Activated naive CD8-positive, alpha-beta T cell treated with anti-CD3 and anti-CD28 coated beads, Interleukin-2, amount 50 U/mL, for 24 hours (primary cell): Measurements from ENCODE around the gene TBL1XR1.
"Not testable (repeated sequence)": the region's sequence is repeated elsewhere in the genome, so short reads cannot be mapped to it uniquely, and the experiment has no call there.

Experiments used
- ATAC-seq: fragments of 150-1000 bp; cut with Tn5 transposase; one replicate; pipeline ENCODE4 v1.10.0; 2021
- DNase-seq: peaks from one replicate; pipeline ENCODE4 v3.0.0; 2021
- H3K27ac Mint-ChIP-seq: one replicate; pipeline ENCODE4 v1.8.0; 2021; ENCODE audit warnings: mild to moderate bottlenecking, mixed read lengths
- H3K27me3 Mint-ChIP-seq: one replicate; pipeline ENCODE4 v1.8.0; 2021; ENCODE audit warnings: mixed read lengths
- H3K36me3 Mint-ChIP-seq: one replicate; pipeline ENCODE4 v1.8.0; 2021; ENCODE audit warnings: low read depth, mixed read lengths
- H3K4me1 Mint-ChIP-seq: one replicate; pipeline ENCODE4 v1.8.0; 2021; ENCODE audit warnings: mixed read lengths
- H3K4me3 Mint-ChIP-seq: one replicate; pipeline ENCODE4 v1.8.0; 2021; ENCODE audit warnings: mild to moderate bottlenecking, moderate library complexity, mixed read lengths
- H3K9me3 Mint-ChIP-seq: one replicate; pipeline ENCODE4 v1.8.0; 2021; ENCODE audit warnings: mixed read lengths

The TBL1XR1 gene

GRCh38 chr3:177013681-177014280, 183.5 kb downstream of the TBL1XR1 start:
- Mint-ChIP-seq H3K27ac (no peak overlapping the region), H3K4me1 (peaks cover 2% of the 10 kb centered on the region), H3K27me3 (no peaks in the 10 kb centered on the region), H3K9me3 (peaks cover 5% of the 10 kb centered on the region), H3K4me3 (no peak overlapping the region), H3K36me3 (peaks cover 12% of the 10 kb centered on the region)
- DNase-seq (no peak), ATAC-seq (no peak)

- Mint-ChIP-seq H3K36me3 (peaks cover 7% of the 10 kb centered on the region), H3K9me3 (peaks cover 18% of the 10 kb centered on the region), H3K4me1 (no peaks in the 10 kb centered on the region), H3K27ac (no peak overlapping the region), H3K4me3 (no peak overlapping the region), H3K27me3 (no peaks in the 10 kb centered on the region)
- ATAC-seq (no peak), DNase-seq (no peak)
Measured at GRCh38 chr3:177005718-177006405, 191.4 kb downstream of the TBL1XR1 start.

- not testable (repeated sequence) for H3K27me3 Mint-ChIP-seq, H3K27ac Mint-ChIP-seq, H3K4me1 Mint-ChIP-seq, DNase-seq, H3K4me3 Mint-ChIP-seq, H3K36me3 Mint-ChIP-seq, ATAC-seq
- H3K9me3 Mint-ChIP-seq, result peaks cover 16% of the 10 kb centered on the region
Measured at GRCh38 chr3:177000159-177000558, 197.1 kb downstream of the TBL1XR1 start.

GRCh38 chr3:176995946-176996345, 201.3 kb downstream of the TBL1XR1 start:
- H3K4me1 Mint-ChIP-seq, result no peaks in the 10 kb centered on the region
- no peak overlapping the region for H3K27ac Mint-ChIP-seq
- peaks cover 23% of the 10 kb centered on the region for H3K9me3 Mint-ChIP-seq
- H3K27me3 Mint-ChIP-seq, result no peaks in the 10 kb centered on the region
- ATAC-seq (no peak), DNase-seq (no peak)
- H3K4me3 Mint-ChIP-seq, result no peak overlapping the region
- peaks cover 7% of the 10 kb centered on the region for H3K36me3 Mint-ChIP-seq

- no peak for ATAC-seq
- Mint-ChIP-seq H3K4me1 (no peaks in the 10 kb centered on the region), H3K27me3 (no peaks in the 10 kb centered on the region), H3K27ac (no peak overlapping the region), H3K36me3 (peaks cover under 1% of the 10 kb centered on the region), H3K9me3 (peaks cover 15% of the 10 kb centered on the region), H3K4me3 (no peak overlapping the region)
- DNase-seq, result no peak
Measured at GRCh38 chr3:176994891-176995781, 202.1 kb downstream of the TBL1XR1 start.

- peaks cover 10% of the 10 kb centered on the region for H3K9me3 Mint-ChIP-seq
- H3K4me1 Mint-ChIP-seq, result no peaks in the 10 kb centered on the region
- H3K27me3 Mint-ChIP-seq, result no peaks in the 10 kb centered on the region
- ATAC-seq, result no peak
- no peaks in the 10 kb centered on the region for H3K36me3 Mint-ChIP-seq
- no peak overlapping the region for H3K4me3 Mint-ChIP-seq
- no peak for DNase-seq
- H3K27ac Mint-ChIP-seq, result no peak overlapping the region
Measured at GRCh38 chr3:176994393-176994792, 202.9 kb downstream of the TBL1XR1 start.

GRCh38 chr3:176992978-176993377, 204.3 kb downstream of the TBL1XR1 start:
- Mint-ChIP-seq H3K27ac (no peak overlapping the region), H3K27me3 (no peaks in the 10 kb centered on the region), H3K36me3 (no peaks in the 10 kb centered on the region), H3K9me3 (peaks cover 9% of the 10 kb centered on the region), H3K4me3 (no peak overlapping the region), H3K4me1 (no peaks in the 10 kb centered on the region)
- ATAC-seq (no peak), DNase-seq (no peak)

- Mint-ChIP-seq H3K4me3 (no peak overlapping the region), H3K27me3 (no peaks in the 10 kb centered on the region), H3K9me3 (peaks cover 9% of the 10 kb centered on the region), H3K4me1 (no peaks in the 10 kb centered on the region), H3K36me3 (no peaks in the 10 kb centered on the region), H3K27ac (no peak overlapping the region)
- DNase-seq (no peak), ATAC-seq (no peak)
Measured at GRCh38 chr3:176992565-176992964, 204.7 kb downstream of the TBL1XR1 start.

- Mint-ChIP-seq H3K27ac (no peak overlapping the region), H3K36me3 (no peaks in the 10 kb centered on the region), H3K4me3 (no peak overlapping the region), H3K9me3 (peaks cover 9% of the 10 kb centered on the region), H3K4me1 (no peaks in the 10 kb centered on the region), H3K27me3 (no peaks in the 10 kb centered on the region)
- DNase-seq, result no peak
- ATAC-seq, result no peak
Measured at GRCh38 chr3:176988795-176989194, 208.5 kb downstream of the TBL1XR1 start.

GRCh38 chr3:176987901-176988650, 209.2 kb downstream of the TBL1XR1 start:
- ATAC-seq, result no peak
- no peak for DNase-seq
- H3K4me1 Mint-ChIP-seq, result no peaks in the 10 kb centered on the region
- peaks cover 13% of the 10 kb centered on the region for H3K9me3 Mint-ChIP-seq
- no peak overlapping the region for H3K4me3 Mint-ChIP-seq
- H3K36me3 Mint-ChIP-seq, result no peaks in the 10 kb centered on the region
- no peak overlapping the region for H3K27ac Mint-ChIP-seq
- no peaks in the 10 kb centered on the region for H3K27me3 Mint-ChIP-seq

GRCh38 chr3:176978441-176978840, 218.8 kb downstream of the TBL1XR1 start:
- no peaks in the 10 kb centered on the region for H3K4me1 Mint-ChIP-seq
- H3K4me3 Mint-ChIP-seq, result no peak overlapping the region
- ATAC-seq, result no peak
- H3K27me3 Mint-ChIP-seq, result peaks cover 2% of the 10 kb centered on the region
- DNase-seq, result no peak
- no peak overlapping the region for H3K27ac Mint-ChIP-seq
- H3K9me3 Mint-ChIP-seq, result peaks cover 8% of the 10 kb centered on the region
- H3K36me3 Mint-ChIP-seq, result no peaks in the 10 kb centered on the region

- H3K27ac Mint-ChIP-seq, result no peak overlapping the region
- no peaks in the 10 kb centered on the region for H3K4me1 Mint-ChIP-seq
- H3K27me3 Mint-ChIP-seq, result peaks cover 2% of the 10 kb centered on the region
- DNase-seq (no peak), ATAC-seq (no peak)
- no peak overlapping the region for H3K4me3 Mint-ChIP-seq
- peaks cover 3% of the 10 kb centered on the region for H3K9me3 Mint-ChIP-seq
- H3K36me3 Mint-ChIP-seq, result no peaks in the 10 kb centered on the region
Measured at GRCh38 chr3:176977331-176977730, 220.0 kb downstream of the TBL1XR1 start.

GRCh38 chr3:176976586-176976985, 220.7 kb downstream of the TBL1XR1 start:
- Mint-ChIP-seq H3K27me3 (peaks cover 2% of the 10 kb centered on the region), H3K27ac (no peak overlapping the region), H3K9me3 (peaks cover 3% of the 10 kb centered on the region), H3K4me3 (no peak overlapping the region), H3K36me3 (no peaks in the 10 kb centered on the region), H3K4me1 (no peaks in the 10 kb centered on the region)
- no peak for DNase-seq
- no peak for ATAC-seq

- Mint-ChIP-seq H3K27ac (no peak overlapping the region), H3K9me3 (no peaks in the 10 kb centered on the region), H3K4me3 (no peak overlapping the region)
Measured at GRCh38 chr3:176974279-176974678, 223.0 kb downstream of the TBL1XR1 start.

More at GRCh38 chr3:176974279-176974678, 223.0 kb downstream of the TBL1XR1 start:
- no peaks in the 10 kb centered on the region for H3K4me1 Mint-ChIP-seq
- DNase-seq (no peak), ATAC-seq (no peak)
- no peaks in the 10 kb centered on the region for H3K36me3 Mint-ChIP-seq
- H3K27me3 Mint-ChIP-seq, result peaks cover 2% of the 10 kb centered on the region
